ENCODE data around the gene ATP11B.

ATP11B gene

GRCh38 chr3:182964179-182964578 lies 170.9 kb downstream of the ATP11B start:
- no peak for DNase-seq

GRCh38 chr3:182965861-182966366 lies 172.6 kb downstream of the ATP11B start:
- DNase-seq = no peak

- DNase-seq = no peak
Observed at GRCh38 chr3:182967218-182968204, 174.2 kb downstream of the ATP11B start.

- DNase-seq = no peak
Observed at GRCh38 chr3:182969277-182969676, 176.0 kb downstream of the ATP11B start.

GRCh38 chr3:182969853-182970252 lies 176.5 kb downstream of the ATP11B start:
- DNase-seq = no peak

GRCh38 chr3:182970811-182971418 lies 177.6 kb downstream of the ATP11B start:
- no peak for DNase-seq

All from NCI-H1105 treated with DMSO at 0.1 percent for 48 hours (cell line).